Keratinocyte (primary cell): ENCODE results near the gene NCAPH2.

Source experiments
- EZH2 ChIP-seq: IDR thresholded peaks from one replicate; pipeline ENCODE4 v1.6.1; 2012; ENCODE audit warnings: inconsistent platforms, mild to moderate bottlenecking, low read length, moderate library complexity
- TF ChIP-seq, protein P1 (sequence below), 3 experiments: IDR thresholded peaks in 1 of 3; conservative IDR thresholded peaks in 1 of 3; optimal IDR thresholded peaks in 1 of 3; 2 replicates in 2 of 3; 3 replicates in 1 of 3; pipeline versions ENCODE3 to v1.5.1; 2011; ENCODE audit warnings: low read length in 3 of 3, mild to moderate bottlenecking in 3 of 3, moderate library complexity in 2 of 3, control low read depth in 1 of 3, inconsistent platforms in 1 of 3; ENCODE audit not compliant: insufficient read depth in 2 of 3; ENCODE audit errors: extremely low read depth in 1 of 3

DNA sequence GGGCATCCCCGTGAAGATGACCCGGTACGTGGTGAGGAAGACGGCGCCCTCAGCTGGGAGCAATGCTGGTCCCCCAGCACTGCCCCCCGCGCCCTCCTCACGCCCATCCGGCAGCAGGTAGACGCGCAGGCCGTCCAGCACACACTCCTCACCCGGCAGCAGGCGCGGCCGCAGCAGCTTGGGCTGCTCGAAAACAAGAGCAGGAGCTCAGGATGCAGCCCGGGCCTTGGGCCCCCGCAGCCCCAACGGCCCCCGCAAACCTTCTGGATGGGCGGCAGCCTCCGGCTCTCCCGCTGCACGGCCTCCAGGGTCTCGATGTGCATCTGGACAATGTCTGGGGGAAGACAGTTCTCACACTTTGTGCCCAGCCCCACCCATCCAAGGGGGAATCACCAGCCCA is 46.5 kb upstream of the NCAPH2 start:
- TF ChIP-seq, protein P1, sequence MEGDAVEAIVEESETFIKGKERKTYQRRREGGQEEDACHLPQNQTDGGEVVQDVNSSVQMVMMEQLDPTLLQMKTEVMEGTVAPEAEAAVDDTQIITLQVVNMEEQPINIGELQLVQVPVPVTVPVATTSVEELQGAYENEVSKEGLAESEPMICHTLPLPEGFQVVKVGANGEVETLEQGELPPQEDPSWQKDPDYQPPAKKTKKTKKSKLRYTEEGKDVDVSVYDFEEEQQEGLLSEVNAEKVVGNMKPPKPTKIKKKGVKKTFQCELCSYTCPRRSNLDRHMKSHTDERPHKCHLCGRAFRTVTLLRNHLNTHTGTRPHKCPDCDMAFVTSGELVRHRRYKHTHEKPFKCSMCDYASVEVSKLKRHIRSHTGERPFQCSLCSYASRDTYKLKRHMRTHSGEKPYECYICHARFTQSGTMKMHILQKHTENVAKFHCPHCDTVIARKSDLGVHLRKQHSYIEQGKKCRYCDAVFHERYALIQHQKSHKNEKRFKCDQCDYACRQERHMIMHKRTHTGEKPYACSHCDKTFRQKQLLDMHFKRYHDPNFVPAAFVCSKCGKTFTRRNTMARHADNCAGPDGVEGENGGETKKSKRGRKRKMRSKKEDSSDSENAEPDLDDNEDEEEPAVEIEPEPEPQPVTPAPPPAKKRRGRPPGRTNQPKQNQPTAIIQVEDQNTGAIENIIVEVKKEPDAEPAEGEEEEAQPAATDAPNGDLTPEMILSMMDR (optimal IDR thresholded peaks at IDR 0.05 in 1 of 3, IDR thresholded peaks at IDR 0.05 in 1 of 3, conservative IDR thresholded peaks at IDR 0.05 in 1 of 3; ENCODE audit: extremely low read depth in 1 of 3, insufficient read depth in 2 of 3, low read length in 3 of 3): no peak
- TF ChIP-seq EZH2: no peak
